H1 (cell line): ENCODE results near the gene ZNF592. TPM values are rescaled to one million over a fixed set of nuclear protein-coding genes. Genes with fewer than 3 reads are reported as not detected.

Source experiments
- CTCF ChIA-PET: fragments of 300-600 bp; sonication (Branson Sonifier 250); formaldehyde crosslinking; loops from one replicate; lab custom pipeline; 2021; ENCODE audit not compliant: partially characterized antibody; lab: Charles Lee
- POLR2A ChIA-PET: fragments of 300-600 bp; sonication (Branson Sonifier 250); formaldehyde crosslinking; loops from one replicate; lab custom pipeline; 2021; ENCODE audit warnings: inconsistent platforms; ENCODE audit not compliant: partially characterized antibody; lab: Charles Lee
- DNase-seq, 2 experiments: peaks; one replicate each; pipeline versions ENCODE4 v3.0.0 to v3.0.0-alpha.2; 2010 to 2022; ENCODE audit warnings: low spot score in 2 of 2, low read depth in 1 of 2, mixed read lengths in 1 of 2
- FAIRE-seq: peaks from 2 replicates; lab custom pipeline; 2011; peaks lifted over from hg19 to GRCh38; lab: Jason Lieb, UNC
- H2AFZ ChIP-seq: 2 replicates; pipeline ENCODE4 v1.8.1; 2012; ENCODE audit warnings: low read length, inconsistent platforms
- H2AK5ac ChIP-seq: 2 replicates; pipeline ENCODE4 v1.6.1; 2013; ENCODE audit warnings: low read depth, low read length
- H2BK120ac ChIP-seq: replicated peaks from 2 replicates; pipeline ENCODE3; 2013; ENCODE audit warnings: low read depth, low read length, inconsistent platforms
- H2BK12ac ChIP-seq: 2 replicates; pipeline ENCODE4 v1.6.1; 2013; ENCODE audit warnings: low read depth, low read length
- H2BK15ac ChIP-seq: 2 replicates; pipeline ENCODE4 v1.6.1; 2013; ENCODE audit warnings: low read length
- H2BK20ac ChIP-seq: 2 replicates; pipeline ENCODE4 v1.6.1; 2013; ENCODE audit warnings: low read length
- H2BK5ac ChIP-seq: 2 replicates; pipeline ENCODE4 v1.6.1; 2013; ENCODE audit warnings: low read depth, low read length
- H3K14ac ChIP-seq: 2 replicates; pipeline ENCODE4 v1.6.1; 2013; ENCODE audit warnings: inconsistent platforms; ENCODE audit not compliant: insufficient read length
- H3K18ac ChIP-seq: 2 replicates; pipeline ENCODE4 v1.6.1; 2013; ENCODE audit warnings: low read length; ENCODE audit errors: extremely low read depth
- H3K23ac ChIP-seq: 2 replicates; pipeline ENCODE4 v1.6.1; 2013; ENCODE audit warnings: inconsistent platforms; ENCODE audit not compliant: insufficient read length
- H3K23me2 ChIP-seq: 2 replicates; pipeline ENCODE4 v1.6.1; 2013; ENCODE audit warnings: low read depth, low read length
- H3K27ac ChIP-seq: 2 replicates; pipeline ENCODE4 v1.6.1; 2011; ENCODE audit warnings: low read depth, low read length, inconsistent platforms
- H3K27me3 ChIP-seq, 4 experiments: replicated peaks in 1 of 4; 1 replicate in 1 of 4; 2 replicates in 3 of 4; pipeline versions ENCODE4 v1.6.1 to v1.8.1; 2011 to 2013; ENCODE audit warnings: low read length in 3 of 4, mild to moderate bottlenecking in 3 of 4, inconsistent platforms in 2 of 4, mixed read lengths in 2 of 4, moderate library complexity in 1 of 4; ENCODE audit not compliant: control insufficient read depth in 3 of 4, insufficient read depth in 3 of 4; ENCODE audit errors: extremely low read depth in 1 of 4
- H3K36me3 ChIP-seq, 4 experiments: 2 replicates each; pipeline versions ENCODE4 v1.6.1 to v1.8.1; 2011 to 2013; ENCODE audit warnings: mild to moderate bottlenecking in 4 of 4, low read length in 3 of 4, moderate library complexity in 2 of 4, control low read depth in 1 of 4, inconsistent platforms in 1 of 4; ENCODE audit not compliant: insufficient read depth in 4 of 4, control insufficient read depth in 2 of 4
- H3K4ac ChIP-seq: replicated peaks from 2 replicates; pipeline ENCODE3; 2013; ENCODE audit warnings: low read length, low read depth, mixed read lengths, inconsistent platforms; ENCODE audit not compliant: insufficient read length
- H3K4me1 ChIP-seq, 4 experiments: replicated peaks in 1 of 4; 1 replicate in 1 of 4; 2 replicates in 3 of 4; pipeline versions ENCODE4 v1.6.1 to v1.8.1; 2011 to 2013; ENCODE audit warnings: low read length in 3 of 4, inconsistent platforms in 2 of 4, mixed read lengths in 1 of 4; ENCODE audit not compliant: insufficient read depth in 4 of 4, control insufficient read depth in 3 of 4
- H3K4me2 ChIP-seq, 2 experiments: 2 replicates each; pipeline versions ENCODE4 v1.6.1 to v1.8.1; 2011 to 2013; ENCODE audit warnings: low read depth in 2 of 2, low read length in 2 of 2, control low read depth in 1 of 2, inconsistent platforms in 1 of 2, mild to moderate bottlenecking in 1 of 2; ENCODE audit not compliant: insufficient read depth in 1 of 2
- H3K4me3 ChIP-seq, 4 experiments: fragments of 200-600, 300-600 bp in 1 of 4; sonication (generic), shearing (Covaris generic), sonication (Bioruptor Twin) in 1 of 4; 2 replicates each; pipeline versions ENCODE4 v1.5.1 to v1.8.1; 2011 to 2016; ENCODE audit warnings: low read length in 4 of 4, low read depth in 3 of 4, control low read depth in 2 of 4, inconsistent platforms in 2 of 4, mild to moderate bottlenecking in 2 of 4, mixed read lengths in 1 of 4, moderate library complexity in 1 of 4; ENCODE audit not compliant: insufficient read depth in 2 of 4; ENCODE audit errors: extremely low read depth in 1 of 4
- H3K56ac ChIP-seq: replicated peaks from 2 replicates; pipeline ENCODE3; 2013; ENCODE audit warnings: low read depth, mild to moderate bottlenecking, mixed read lengths, low read length, inconsistent platforms; ENCODE audit not compliant: insufficient read length
- H3K79me1 ChIP-seq: 2 replicates; pipeline ENCODE4 v1.6.1; 2013; ENCODE audit warnings: low read depth, low read length, control low read depth
- H3K79me2 ChIP-seq, 2 experiments: 2 replicates each; pipeline versions ENCODE4 v1.6.1 to v1.8.1; 2012 to 2013; ENCODE audit warnings: low read length in 2 of 2, mild to moderate bottlenecking in 2 of 2, inconsistent platforms in 1 of 2; ENCODE audit not compliant: insufficient read depth in 2 of 2, control insufficient read depth in 1 of 2
- H3K9ac ChIP-seq, 4 experiments: replicated peaks in 1 of 4; 1 replicate in 1 of 4; 2 replicates in 3 of 4; pipeline versions ENCODE4 v1.6.1 to v1.8.1; 2011 to 2013; ENCODE audit warnings: low read depth in 3 of 4, low read length in 3 of 4, control low read depth in 2 of 4, mild to moderate bottlenecking in 2 of 4, moderate library complexity in 2 of 4, inconsistent platforms in 1 of 4; ENCODE audit errors: extremely low read depth in 1 of 4
- H3K9me3 ChIP-seq, 2 experiments: 2 replicates each; pipeline versions ENCODE4 v1.6.1 to v1.8.1; 2012 to 2013; ENCODE audit warnings: mild to moderate bottlenecking in 2 of 2, moderate library complexity in 2 of 2, control low read depth in 1 of 2, inconsistent platforms in 1 of 2, low read depth in 1 of 2, low read length in 1 of 2, mixed read lengths in 1 of 2; ENCODE audit not compliant: insufficient read depth in 2 of 2
- H4K20me1 ChIP-seq, 2 experiments: replicated peaks in 1 of 2; 2 replicates each; pipeline versions ENCODE3 to v1.8.1; 2011 to 2013; ENCODE audit warnings: inconsistent platforms in 2 of 2, low read length in 2 of 2, mild to moderate bottlenecking in 1 of 2; ENCODE audit not compliant: insufficient read depth in 2 of 2, control insufficient read depth in 1 of 2
- H4K5ac ChIP-seq: 2 replicates; pipeline ENCODE4 v1.6.1; 2013; ENCODE audit warnings: low read length, low read depth, mixed read lengths, inconsistent platforms; ENCODE audit not compliant: insufficient read length
- H4K8ac ChIP-seq: 2 replicates; pipeline ENCODE4 v1.8.0; 2013; ENCODE audit warnings: mild to moderate bottlenecking, moderate library complexity, low read length, inconsistent platforms; ENCODE audit not compliant: insufficient read depth; ENCODE audit errors: extremely low read depth
- H4K91ac ChIP-seq: replicated peaks from 2 replicates; pipeline ENCODE3; 2013; ENCODE audit warnings: low read length, mixed read lengths, inconsistent platforms; ENCODE audit not compliant: insufficient read length
- BCL11A ChIP-seq, 2 experiments: IDR thresholded peaks; one replicate each; pipeline ENCODE4 v1.6.1; 2011; ENCODE audit warnings: low read depth in 2 of 2, low read length in 2 of 2, mild to moderate bottlenecking in 2 of 2
- CHD1 ChIP-seq: IDR thresholded peaks from 2 replicates; pipeline ENCODE4 v1.6.1; 2012; ENCODE audit warnings: low read depth, low read length, improper control_type of control experiment
- EP300 ChIP-seq, 2 experiments: IDR thresholded peaks; 1 replicate in 1 of 2; 2 replicates in 1 of 2; pipeline ENCODE4 v1.6.1; 2011 to 2012; ENCODE audit warnings: low read depth in 2 of 2, low read length in 2 of 2, mild to moderate bottlenecking in 2 of 2, borderline replicate concordance in 1 of 2, inconsistent platforms in 1 of 2, moderate library complexity in 1 of 2
- GABPA ChIP-seq: IDR thresholded peaks from 2 replicates; pipeline ENCODE4 v1.6.1; 2011; ENCODE audit warnings: mild to moderate bottlenecking, low read length, moderate library complexity, borderline replicate concordance; ENCODE audit not compliant: insufficient read depth
- HDAC6 ChIP-seq: IDR thresholded peaks from one replicate; pipeline ENCODE4 v1.7.1; 2012; ENCODE audit warnings: low read depth, mild to moderate bottlenecking, inconsistent platforms, low read length, moderate library complexity
- JUN ChIP-seq: IDR thresholded peaks from 2 replicates; pipeline ENCODE4 v1.6.1; 2011; ENCODE audit warnings: low read depth, mild to moderate bottlenecking, improper control_type of control experiment, low read length
- NRF1 ChIP-seq: IDR thresholded peaks from 2 replicates; pipeline ENCODE4 v1.6.1; 2011; ENCODE audit warnings: mild to moderate bottlenecking, low read depth, low read length, improper control_type of control experiment
- POLR2A ChIP-seq, 2 experiments: IDR thresholded peaks; 1 replicate in 1 of 2; 2 replicates in 1 of 2; pipeline ENCODE4 v1.6.1; 2011; ENCODE audit warnings: low read depth in 2 of 2, low read length in 2 of 2, mild to moderate bottlenecking in 2 of 2; ENCODE audit errors: control extremely low read depth in 1 of 2
- POU5F1 ChIP-seq: IDR thresholded peaks from 2 replicates; pipeline ENCODE4 v1.6.1; 2011; ENCODE audit warnings: low read depth, mild to moderate bottlenecking, low read length, moderate library complexity
- RFX5 ChIP-seq: IDR thresholded peaks from 2 replicates; pipeline ENCODE4 v1.6.1; 2011; ENCODE audit warnings: low read depth, low read length, improper control_type of control experiment, borderline replicate concordance
- SAP30 ChIP-seq: fragments of 300-600 bp; sonication (generic); IDR thresholded peaks from 2 replicates; pipeline ENCODE4 v1.7.1; 2012; ENCODE audit warnings: low read length, moderate library complexity, mild to moderate bottlenecking, inconsistent platforms; ENCODE audit not compliant: insufficient read depth, insufficient replicate concordance
- WGBS, 2 experiments: shearing (Covaris generic) in 1 of 2; methylation state at CpG; one replicate each; pipeline versions ENCODE4 v1.1.6 to v1.1.7; 2013 to 2015; ENCODE audit warnings: low lambda C conversion rate in 2 of 2, mixed read lengths in 2 of 2, inconsistent platforms in 1 of 2, low coverage in 1 of 2, missing lambda C conversion rate in 1 of 2; ENCODE audit not compliant: insufficient replicate concordance in 2 of 2, insufficient coverage in 1 of 2, insufficient read length in 1 of 2; ENCODE audit errors: extremely low coverage in 1 of 2, missing lambda C conversion rate in 1 of 2; 5-methylcytosine and 5-hydroxymethylcytosine counted together
- polyA plus RNA-seq, 7 experiments: library from polyadenylated mRNA; depleted of rRNA in 3 of 7; stranded (reverse) in 5 of 7; unstranded in 2 of 7; fragments of >200 nt in 5 of 7; fragments of 200-250 nt in 2 of 7; gene quantifications; 1 replicate in 5 of 7; 2 replicates in 1 of 7; 4 replicates in 1 of 7; pipeline versions ENCODE4 v1.2.1 to v1.2.3, GENCODE V29; 2011 to 2013; ENCODE audit warnings: missing spikeins in 2 of 7, mixed read lengths in 2 of 7
- total RNA-seq: library from RNA; stranded (reverse); fragmentation: NEBNext Ultra II Directional; extraction: Animal tissue kit (Norgen Biotek cat#: 25700); gene quantifications from 2 replicates; pipeline ENCODE4 v1.2.1, GENCODE V29; 2021
- TF ChIP-seq, protein P1 (sequence below): IDR thresholded peaks from 2 replicates; pipeline ENCODE4 v1.6.1; 2012; ENCODE audit warnings: low read length, inconsistent platforms

ZNF592 gene
- total and polyA plus RNA-seq, 2 of the 8 experiments (the other 6 are each of a cell fraction or from before 2014, with no cell fraction given): 14.2 to 33.0 TPM

DNA sequence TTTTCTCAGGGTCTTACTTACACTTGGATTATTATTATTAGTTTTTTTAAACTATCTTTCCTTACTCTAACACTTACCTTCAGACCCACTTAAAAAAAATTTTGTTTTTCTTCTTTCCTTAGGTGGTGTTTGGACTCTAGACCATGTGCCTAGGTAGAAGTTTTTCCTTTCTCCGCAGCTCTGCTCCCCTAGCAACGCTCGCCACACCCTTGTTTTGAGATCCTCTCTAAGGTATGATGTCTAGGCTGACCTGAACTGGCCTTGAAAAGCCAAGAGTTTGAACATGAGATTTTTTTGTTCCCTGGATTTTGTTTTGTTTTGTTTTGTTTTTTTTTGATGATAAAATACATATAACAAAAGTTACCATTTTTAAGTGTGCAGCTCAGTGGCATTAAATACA is 16.2 kb downstream of the ZNF592 start:
- Histone ChIP-seq H3K4me2 (no peak overlapping the region), H3K27ac (no peak overlapping the region), H3K27me3 (no peaks in the 10 kb centered on the region), H3K4me3 (no peak overlapping the region), H3K18ac (no peak overlapping the region), H4K8ac (no peak overlapping the region), H3K23me2 (no peaks in the 10 kb centered on the region; the same call in 1 of the 2 replicates), H2BK20ac (no peak overlapping the region), H3K4me1 (no peaks in the 10 kb centered on the region), H3K14ac (no peak overlapping the region), H3K9ac (no peak overlapping the region), H3K79me2 (peaks cover 4 to 59% of the 10 kb centered on the region in 2 experiments; a peak in 3 of 4 replicates), H3K9me3 (no peaks in the 10 kb centered on the region), H4K5ac (no peak overlapping the region), H2BK120ac (no peak overlapping the region), H2AK5ac (no peak overlapping the region), H2BK15ac (no peak overlapping the region), H3K56ac (no peak overlapping the region), H3K79me1 (peaks cover 10% of the 10 kb centered on the region), H3K23ac (no peak overlapping the region), H3K36me3 (peaks cover 0 to 6% (median 0%) of the 10 kb centered on the region in 4 experiments; a peak in 2 of 8 replicates), H3K4ac (no peak overlapping the region), H2BK12ac (no peak overlapping the region), H4K91ac (no peak overlapping the region), H4K20me1 (peaks cover 3 to 6% of the 10 kb centered on the region in 2 experiments), H2BK5ac (no peak overlapping the region), H2AFZ (no peak overlapping the region)
- FAIRE-seq (no peak), DNase-seq (no peak)
- 100% methylated on average over 3 of the region's 3 CpGs; no CpG with 5 or more reads in 1 of the 2 experiments for WGBS, 2 experiments
- CTCF ChIA-PET: interaction anchor here (1.0 kb wide), 2 partner anchors 15 to 43 kb away, joined by 3 to 4 read pairs; no protein-coding TSS in a partner anchor
- POLR2A ChIA-PET: interaction anchor here (0.6 to 0.8 kb wide), 2 partner anchors 9 to 47 kb away, joined by 3 read pairs; no protein-coding TSS in a partner anchor
- TF ChIP-seq BCL11A (IDR thresholded peaks at IDR 0.05; ENCODE audit: low read depth in 2 of 2, low read length in 2 of 2): no peak
- TF ChIP-seq GABPA: no peak
- TF ChIP-seq HDAC6: no peak
- TF ChIP-seq CHD1: no peak
- TF ChIP-seq NRF1: no peak
- no peak for TF ChIP-seq RFX5
- no peak for TF ChIP-seq EP300 (IDR thresholded peaks at IDR 0.05; ENCODE audit: borderline replicate concordance in 1 of 2, low read depth in 2 of 2, low read length in 2 of 2)
- TF ChIP-seq POU5F1: no peak
- TF ChIP-seq SAP30: no peak
- TF ChIP-seq, protein P1, sequence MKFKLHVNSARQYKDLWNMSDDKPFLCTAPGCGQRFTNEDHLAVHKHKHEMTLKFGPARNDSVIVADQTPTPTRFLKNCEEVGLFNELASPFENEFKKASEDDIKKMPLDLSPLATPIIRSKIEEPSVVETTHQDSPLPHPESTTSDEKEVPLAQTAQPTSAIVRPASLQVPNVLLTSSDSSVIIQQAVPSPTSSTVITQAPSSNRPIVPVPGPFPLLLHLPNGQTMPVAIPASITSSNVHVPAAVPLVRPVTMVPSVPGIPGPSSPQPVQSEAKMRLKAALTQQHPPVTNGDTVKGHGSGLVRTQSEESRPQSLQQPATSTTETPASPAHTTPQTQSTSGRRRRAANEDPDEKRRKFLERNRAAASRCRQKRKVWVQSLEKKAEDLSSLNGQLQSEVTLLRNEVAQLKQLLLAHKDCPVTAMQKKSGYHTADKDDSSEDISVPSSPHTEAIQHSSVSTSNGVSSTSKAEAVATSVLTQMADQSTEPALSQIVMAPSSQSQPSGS: no peak
- TF ChIP-seq JUN: no peak
- no peak for TF ChIP-seq POLR2A (IDR thresholded peaks at IDR 0.05; ENCODE audit: control extremely low read depth in 1 of 2, low read depth in 2 of 2, low read length in 2 of 2)
